Measurements from ENCODE around the gene CAPN5. TPM values are rescaled to one million over a fixed set of nuclear protein-coding genes. Genes with fewer than 3 reads are reported as not detected.

The CAPN5 gene
- total and polyA plus RNA-seq, 2 of the 13 experiments (the other 11 are each of a cell fraction or from before 2014, with no cell fraction given) = 0.27 to 1.2 TPM

- DNase-seq (ENCODE audit: low spot score) (no peak), FAIRE-seq (no peak)
Observed at GRCh38 chr11:77020734-77021133, 46.0 kb upstream of the CAPN5 start.

More at GRCh38 chr11:77020734-77021133, 46.0 kb upstream of the CAPN5 start:
- TF ChIP-seq ZNF615 (CRISPR knock-in tag; IDR thresholded peaks at IDR 0.05; ENCODE audit: borderline replicate concordance) (no peak), SMARCE1 (IDR thresholded peaks at IDR 0.05; ENCODE audit: borderline replicate concordance) (no peak), ONECUT2 (CRISPR knock-in tag; IDR thresholded peaks at IDR 0.05) (no peak), ZFYVE20 (CRISPR knock-in tag; IDR thresholded peaks at IDR 0.05; ENCODE audit: borderline replicate concordance, low read depth) (no peak), ZNF160 (CRISPR knock-in tag; IDR thresholded peaks at IDR 0.05) (no peak)
- TF ChIP-seq, protein P1, sequence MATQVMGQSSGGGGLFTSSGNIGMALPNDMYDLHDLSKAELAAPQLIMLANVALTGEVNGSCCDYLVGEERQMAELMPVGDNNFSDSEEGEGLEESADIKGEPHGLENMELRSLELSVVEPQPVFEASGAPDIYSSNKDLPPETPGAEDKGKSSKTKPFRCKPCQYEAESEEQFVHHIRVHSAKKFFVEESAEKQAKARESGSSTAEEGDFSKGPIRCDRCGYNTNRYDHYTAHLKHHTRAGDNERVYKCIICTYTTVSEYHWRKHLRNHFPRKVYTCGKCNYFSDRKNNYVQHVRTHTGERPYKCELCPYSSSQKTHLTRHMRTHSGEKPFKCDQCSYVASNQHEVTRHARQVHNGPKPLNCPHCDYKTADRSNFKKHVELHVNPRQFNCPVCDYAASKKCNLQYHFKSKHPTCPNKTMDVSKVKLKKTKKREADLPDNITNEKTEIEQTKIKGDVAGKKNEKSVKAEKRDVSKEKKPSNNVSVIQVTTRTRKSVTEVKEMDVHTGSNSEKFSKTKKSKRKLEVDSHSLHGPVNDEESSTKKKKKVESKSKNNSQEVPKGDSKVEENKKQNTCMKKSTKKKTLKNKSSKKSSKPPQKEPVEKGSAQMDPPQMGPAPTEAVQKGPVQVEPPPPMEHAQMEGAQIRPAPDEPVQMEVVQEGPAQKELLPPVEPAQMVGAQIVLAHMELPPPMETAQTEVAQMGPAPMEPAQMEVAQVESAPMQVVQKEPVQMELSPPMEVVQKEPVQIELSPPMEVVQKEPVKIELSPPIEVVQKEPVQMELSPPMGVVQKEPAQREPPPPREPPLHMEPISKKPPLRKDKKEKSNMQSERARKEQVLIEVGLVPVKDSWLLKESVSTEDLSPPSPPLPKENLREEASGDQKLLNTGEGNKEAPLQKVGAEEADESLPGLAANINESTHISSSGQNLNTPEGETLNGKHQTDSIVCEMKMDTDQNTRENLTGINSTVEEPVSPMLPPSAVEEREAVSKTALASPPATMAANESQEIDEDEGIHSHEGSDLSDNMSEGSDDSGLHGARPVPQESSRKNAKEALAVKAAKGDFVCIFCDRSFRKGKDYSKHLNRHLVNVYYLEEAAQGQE (IDR thresholded peaks at IDR 0.05; ENCODE audit: borderline replicate concordance in 1 of 2, low read depth in 1 of 2, low read length in 2 of 2) = no peak
- Histone ChIP-seq H3K79me2 (ENCODE audit: insufficient read depth, low read length) (no peaks in the 10 kb centered on the region), H3K9me3 (ENCODE audit: low read length) (no peaks in the 10 kb centered on the region), H3K27me3 (ENCODE audit: control insufficient read depth in 1 of 2, insufficient read depth in 2 of 2, low read length in 2 of 2) (no peaks in the 10 kb centered on the region), H3K9ac (ENCODE audit: insufficient read depth, low read depth, low read length) (no peak overlapping the region), H3K36me3 (replicated peaks in 1 of 2; ENCODE audit: control insufficient read depth in 1 of 2, insufficient read depth in 2 of 2, low read length in 2 of 2) (no peaks in the 10 kb centered on the region), H2AFZ (ENCODE audit: low read length) (no peak overlapping the region), H3K4me1 (ENCODE audit: insufficient read depth, low read length) (peaks cover 15% of the 10 kb centered on the region), H4K20me1 (ENCODE audit: insufficient read depth, low read length) (no peaks in the 10 kb centered on the region), H3K4me3 (replicated peaks in 1 of 3; ENCODE audit: insufficient read depth in 1 of 3, low read depth in 2 of 3, low read length in 3 of 3) (no peak overlapping the region), H3K4me2 (ENCODE audit: low read depth, low read length) (no peak overlapping the region), H3K27ac (ENCODE audit: extremely low read length, insufficient read depth, low read length) (no peak overlapping the region)
- POLR2A ChIA-PET = no interaction called here
- CTCF ChIA-PET (ENCODE audit: low intra/inter-chr PET ratio, low total read pairs) = no interaction called here
- in situ Hi-C loops (cut with HindIII; ENCODE audit: extremely low pct_ligation_motif_present, low pct_unique_long_range_greater_than_20kb) = no loop called here
- no TSS peak for BruUV-seq (replicated peaks)
- intact Hi-C loops (cut with micrococcal nuclease; ENCODE audit: unreplicated experiment) = no loop called here
- no peak for ATAC-seq
- WGBS (ENCODE audit: low lambda C conversion rate) = 95% methylated on average over 2 of the region's 2 CpGs

Data from HepG2 (cell line).